HEK293 (cell line): ENCODE data around the gene IER3IP1.

Experiments
- CTCF ChIP-seq: fragments of 450-650 bp; formaldehyde crosslinking; IDR thresholded peaks from 2 replicates; pipeline ENCODE4 v1.5.1; 2016; ENCODE audit warnings: missing biosample characterization, missing genetic modification characterization
- REST ChIP-seq: fragments of 450-650 bp; formaldehyde crosslinking; IDR thresholded peaks from 2 replicates; pipeline ENCODE4 v1.5.1; 2016; ENCODE audit warnings: missing biosample characterization, missing genetic modification characterization
- ZFP41 ChIP-seq: fragments of 450-650 bp; formaldehyde crosslinking; IDR thresholded peaks from 2 replicates; pipeline ENCODE4 v1.5.1; 2016; ENCODE audit warnings: missing biosample characterization, missing genetic modification characterization, borderline replicate concordance
- ZNF140 ChIP-seq: fragments of 450-650 bp; formaldehyde crosslinking; IDR thresholded peaks from 2 replicates; pipeline ENCODE4 v1.5.1; 2016; ENCODE audit warnings: missing biosample characterization, missing genetic modification characterization
- ZNF600 ChIP-seq: fragments of 450-650 bp; formaldehyde crosslinking; IDR thresholded peaks from 2 replicates; pipeline ENCODE4 v1.5.1; 2016; ENCODE audit warnings: missing biosample characterization, missing genetic modification characterization

- TF ChIP-seq CTCF (tag by site-specific recombination) (no peak), ZNF140 (tag by site-specific recombination) (no peak), ZNF600 (no peak), ZFP41 (tag by site-specific recombination) (no peak), REST (tag by site-specific recombination) (no peak)
Observed at GRCh38 chr18:47191961-47192360, 15.8 kb upstream of the IER3IP1 start.
